GM18505 (cell line): Measurements from ENCODE around the gene FGF6.

ENCODE experiments used
- ATAC-seq: cut with Tn5 transposase; IDR thresholded peaks from one replicate; pipeline ENCODE4 v1.9.1; 2021; ENCODE audit not compliant: unreplicated experiment
- POLR2A ChIP-seq: IDR thresholded peaks from 4 replicates; pipeline ENCODE4 v1.6.1; 2011; ENCODE audit warnings: borderline replicate concordance; ENCODE audit not compliant: insufficient read depth, insufficient read length; ENCODE audit errors: extremely low read depth

Gene FGF6

GRCh38 chr12:4438834-4439596 is 6.6 kb downstream of the FGF6 start:
- no peak for ATAC-seq
- TF ChIP-seq POLR2A = no peak

- no peak for ATAC-seq
- TF ChIP-seq POLR2A = no peak
Observed at GRCh38 chr12:4435537-4435936, 10.1 kb downstream of the FGF6 start.

- TF ChIP-seq POLR2A = no peak
- ATAC-seq = no peak
Observed at GRCh38 chr12:4434706-4435425, 10.7 kb downstream of the FGF6 start.

GRCh38 chr12:4434301-4434700 is 11.3 kb downstream of the FGF6 start:
- TF ChIP-seq POLR2A = no peak
- ATAC-seq = no peak

GRCh38 chr12:4433745-4434058 is 11.9 kb downstream of the FGF6 start:
- TF ChIP-seq POLR2A = no peak
- no peak for ATAC-seq

- ATAC-seq = no peak
- TF ChIP-seq POLR2A = no peak
Observed at GRCh38 chr12:4432878-4433744, 12.5 kb downstream of the FGF6 start.

GRCh38 chr12:4431866-4432265 is 13.7 kb downstream of the FGF6 start:
- no peak for ATAC-seq
- TF ChIP-seq POLR2A = no peak

- no peak for TF ChIP-seq POLR2A
- no peak for ATAC-seq
Observed at GRCh38 chr12:4431436-4431835, 14.2 kb downstream of the FGF6 start.

- ATAC-seq = no peak
- TF ChIP-seq POLR2A = no peak
Observed at GRCh38 chr12:4424422-4424821, 21.2 kb downstream of the FGF6 start.

GRCh38 chr12:4423528-4424195 is 22.0 kb downstream of the FGF6 start:
- ATAC-seq = no peak
- TF ChIP-seq POLR2A = no peak

- no peak for TF ChIP-seq POLR2A
- no peak for ATAC-seq
Observed at GRCh38 chr12:4422985-4423384, 22.6 kb downstream of the FGF6 start.

- ATAC-seq = no peak
Observed at GRCh38 chr12:4421590-4422031, 24.0 kb downstream of the FGF6 start.

GRCh38 chr12:4420138-4420670 is 25.4 kb downstream of the FGF6 start:
- no peak for ATAC-seq
- TF ChIP-seq POLR2A = no peak

More at GRCh38 chr12:4421590-4422031, 24.0 kb downstream of the FGF6 start:
- no peak for TF ChIP-seq POLR2A

GRCh38 chr12:4418913-4419312 is 26.7 kb downstream of the FGF6 start:
- no peak for ATAC-seq
- no peak for TF ChIP-seq POLR2A

GRCh38 chr12:4417936-4418335 is 27.7 kb downstream of the FGF6 start:
- TF ChIP-seq POLR2A = no peak
- ATAC-seq = no peak
